Stimulated activated CD4-positive, alpha-beta T cell treated with anti-CD3 and anti-CD28 coated beads, Interleukin-1b, Interleukin-23, amount 100 ng/mL, for 24 hours (primary cell): Measurements from ENCODE around the gene TOPAZ1.
A peak's percentile ranks its signal among the peaks of the same experiment; 100 is the strongest.

Experiments
- DNase-seq, 4 experiments: peaks; one replicate each; pipeline ENCODE4 v3.0.0-alpha.2; 2020; ENCODE audit warnings: low read depth in 4 of 4, low spot score in 1 of 4

The TOPAZ1 gene

GRCh38 chr3:44240061-44240460, 1.6 kb upstream of the TOPAZ1 start:
- no peak for DNase-seq

GRCh38 chr3:44242721-44243120, 1.0 kb downstream of the TOPAZ1 start:
- DNase-seq: no peak

GRCh38 chr3:44248152-44248551, 6.5 kb downstream of the TOPAZ1 start:
- no peak for DNase-seq

- no peak for DNase-seq
Observed at GRCh38 chr3:44252332-44252959, 10.8 kb downstream of the TOPAZ1 start.

GRCh38 chr3:44259404-44259803, 17.7 kb downstream of the TOPAZ1 start:
- DNase-seq: no peak

- DNase-seq: no peak
Observed at GRCh38 chr3:44264146-44264545, 22.5 kb downstream of the TOPAZ1 start.

- DNase-seq: no peak
Observed at GRCh38 chr3:44265815-44266214, 24.1 kb downstream of the TOPAZ1 start.

- DNase-seq: no peak
Observed at GRCh38 chr3:44272191-44272590, 30.5 kb downstream of the TOPAZ1 start.

- no peak for DNase-seq
Observed at GRCh38 chr3:44277925-44278324, 36.2 kb downstream of the TOPAZ1 start.

- DNase-seq: no peak
Observed at GRCh38 chr3:44280077-44280476, 38.4 kb downstream of the TOPAZ1 start.

- DNase-seq: no peak
Observed at GRCh38 chr3:44280631-44281030, 38.9 kb downstream of the TOPAZ1 start.

- no peak for DNase-seq
Observed at GRCh38 chr3:44284949-44285348, 43.3 kb downstream of the TOPAZ1 start.

- no peak for DNase-seq
Observed at GRCh38 chr3:44289882-44290462, 48.3 kb downstream of the TOPAZ1 start.

- DNase-seq: no peak
Observed at GRCh38 chr3:44292276-44292675, 50.6 kb downstream of the TOPAZ1 start.

- DNase-seq: no peak
Observed at GRCh38 chr3:44292947-44293346, 51.3 kb downstream of the TOPAZ1 start.

- no peak for DNase-seq
Observed at GRCh38 chr3:44297255-44297654, 55.6 kb downstream of the TOPAZ1 start.

- no peak for DNase-seq
Observed at GRCh38 chr3:44301746-44302145, 60.1 kb downstream of the TOPAZ1 start.

GRCh38 chr3:44309500-44309899, 67.8 kb downstream of the TOPAZ1 start:
- DNase-seq: no peak

- DNase-seq: no peak
Observed at GRCh38 chr3:44318891-44319311, 77.2 kb downstream of the TOPAZ1 start.

GRCh38 chr3:44321335-44321734, 79.6 kb downstream of the TOPAZ1 start:
- DNase-seq: no peak

- peak in 3 of 4 experiments; percentile 10 to 25 (median 15) for DNase-seq
Observed at GRCh38 chr3:44323341-44323955, 81.8 kb downstream of the TOPAZ1 start.

GRCh38 chr3:44324584-44324983, 82.9 kb downstream of the TOPAZ1 start:
- DNase-seq: no peak

GRCh38 chr3:44326019-44326418, 84.3 kb downstream of the TOPAZ1 start:
- DNase-seq: no peak
